ENCODE data around the gene PPM1A.

PPM1A gene

DNA sequence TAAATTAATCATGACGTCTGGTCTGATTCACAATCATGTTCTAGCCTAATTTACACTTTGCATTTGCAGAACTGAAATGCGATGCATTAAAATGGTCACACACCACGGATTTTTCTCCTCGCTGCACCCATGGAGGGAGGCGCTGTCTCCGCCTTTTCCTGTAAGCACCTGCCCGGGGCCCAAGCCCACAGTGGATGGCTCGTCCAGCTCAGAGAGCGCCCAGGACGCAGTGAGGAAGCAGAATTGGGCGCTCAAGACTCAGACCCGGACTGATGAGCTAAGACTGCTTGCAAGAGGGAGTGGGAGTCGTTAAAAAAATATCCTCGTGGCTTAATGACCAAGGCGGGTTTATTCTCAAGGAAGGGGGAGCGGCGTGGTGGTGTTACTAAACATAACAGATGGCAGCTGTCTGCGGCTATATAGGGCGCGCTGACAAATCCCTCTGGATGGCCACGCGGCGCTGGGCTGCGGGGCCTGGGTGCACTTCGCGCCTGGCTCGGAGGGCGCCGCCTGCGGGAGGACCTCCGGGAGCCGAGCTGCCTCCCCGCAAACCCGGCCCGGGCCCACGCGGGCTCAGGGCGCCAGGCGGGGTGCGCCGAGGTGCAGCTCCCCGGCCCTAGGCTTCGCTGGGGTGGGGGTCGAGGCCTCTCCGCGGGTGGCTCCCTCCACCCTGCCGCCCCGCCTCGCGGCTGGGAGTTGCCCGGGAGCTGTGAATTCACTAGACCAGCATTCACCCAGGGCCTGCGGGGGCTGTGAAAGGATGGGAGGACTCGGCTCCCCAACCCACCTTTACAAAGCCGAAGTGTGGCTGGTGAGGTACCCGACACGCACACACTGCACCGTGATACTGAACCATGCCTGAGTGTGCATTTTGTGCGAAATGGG lies 78.7 kb downstream of the PPM1A start:
- DNase-seq = peak; percentile 95

DNA sequence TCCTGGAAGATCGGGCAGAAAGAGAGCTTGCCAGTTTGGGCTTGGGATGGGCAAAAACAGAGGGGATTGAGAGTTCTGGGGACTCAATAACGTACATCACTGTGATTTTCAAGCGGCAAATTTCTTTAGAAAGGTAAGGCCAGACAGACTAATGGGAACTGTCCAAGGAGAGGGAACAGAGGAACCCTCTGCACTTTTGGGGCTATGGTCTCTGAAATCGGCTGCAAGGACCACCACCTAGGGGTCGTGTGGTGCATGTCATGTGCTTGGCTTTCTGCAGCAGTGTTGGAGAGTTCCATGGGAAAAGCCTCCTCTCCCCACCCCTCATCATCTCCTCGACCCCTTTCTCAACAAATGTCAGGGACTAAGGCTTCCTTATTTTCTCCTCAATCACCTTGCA lies 79.6 kb downstream of the PPM1A start:
- peak; percentile 53 for DNase-seq

DNA sequence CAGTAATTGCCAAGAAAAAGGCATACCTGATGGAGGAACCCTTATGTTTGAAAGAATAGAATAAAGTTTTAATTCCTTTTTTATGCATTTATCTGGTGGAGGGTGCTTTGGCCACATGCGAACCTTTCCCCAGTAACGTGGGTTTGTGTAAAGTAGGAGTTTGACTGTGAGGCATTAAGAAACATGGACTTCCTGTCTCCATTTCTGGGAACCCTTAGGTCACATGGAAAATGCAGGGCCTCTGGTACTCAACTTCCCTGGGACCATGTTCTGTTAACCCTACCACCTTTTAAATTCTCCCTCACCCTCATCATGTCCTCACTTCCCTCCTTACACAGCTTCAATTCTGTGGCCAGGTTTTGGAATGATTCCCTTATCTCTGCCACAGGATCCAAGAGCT lies 80.3 kb downstream of the PPM1A start:
- no peak for DNase-seq

DNA sequence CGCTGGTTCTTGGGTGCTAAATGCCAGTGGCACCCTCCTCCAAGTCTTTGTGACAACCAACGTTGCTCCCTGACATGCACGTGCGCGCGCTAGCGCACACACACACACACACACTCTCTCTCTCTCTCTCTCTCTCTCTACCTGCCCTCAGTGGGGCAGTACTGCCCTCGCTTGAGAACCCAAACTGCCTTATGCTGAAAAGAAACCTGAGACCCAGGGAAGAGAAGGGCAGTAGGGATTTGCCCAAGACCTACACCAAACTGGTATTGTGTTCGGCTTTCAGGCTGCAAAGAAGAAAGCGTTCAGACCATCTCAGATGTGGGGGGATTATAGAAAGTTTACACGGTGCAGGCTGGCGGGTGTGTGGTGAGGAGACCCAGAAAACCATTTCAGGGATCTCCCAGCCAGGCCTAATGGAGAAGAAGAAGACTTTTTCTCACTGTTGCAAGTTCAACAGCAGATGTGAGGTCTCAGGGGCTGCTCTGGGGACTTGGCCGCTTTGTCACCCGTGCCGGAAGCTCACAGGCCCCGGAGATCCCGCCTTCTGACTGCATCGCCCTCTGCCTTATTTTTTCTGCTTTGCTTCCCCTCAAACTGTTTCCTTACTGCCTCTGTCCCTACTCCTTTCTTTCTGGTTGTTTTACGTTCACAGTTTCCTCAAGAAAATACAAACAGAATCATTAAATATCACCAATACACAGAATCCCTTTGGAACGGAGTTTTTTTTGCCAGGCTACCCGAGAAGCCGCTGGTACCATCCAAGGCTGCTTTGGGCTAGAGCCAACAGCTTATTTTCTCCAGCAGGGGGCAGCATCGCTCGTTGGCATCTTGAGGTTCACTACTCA lies 82.4 kb downstream of the PPM1A start:
- peak; percentile 91 for DNase-seq

DNA sequence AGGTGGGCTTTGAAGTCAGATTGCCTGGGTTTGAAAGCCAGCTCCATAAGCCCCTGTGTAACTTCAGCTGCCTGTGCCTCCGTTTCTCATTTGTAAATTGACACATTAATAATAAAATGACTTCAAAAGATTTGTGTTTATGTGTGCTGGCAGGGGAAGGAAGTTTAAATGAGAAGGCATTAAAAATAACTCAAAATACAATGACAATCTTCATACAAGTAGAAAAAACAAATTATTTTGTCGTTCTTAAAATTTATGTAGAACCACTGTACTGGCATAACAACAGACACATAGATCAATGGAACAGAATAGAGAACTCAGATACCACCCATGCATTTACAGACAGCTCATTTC lies 83.0 kb downstream of the PPM1A start:
- DNase-seq = no peak

DNA sequence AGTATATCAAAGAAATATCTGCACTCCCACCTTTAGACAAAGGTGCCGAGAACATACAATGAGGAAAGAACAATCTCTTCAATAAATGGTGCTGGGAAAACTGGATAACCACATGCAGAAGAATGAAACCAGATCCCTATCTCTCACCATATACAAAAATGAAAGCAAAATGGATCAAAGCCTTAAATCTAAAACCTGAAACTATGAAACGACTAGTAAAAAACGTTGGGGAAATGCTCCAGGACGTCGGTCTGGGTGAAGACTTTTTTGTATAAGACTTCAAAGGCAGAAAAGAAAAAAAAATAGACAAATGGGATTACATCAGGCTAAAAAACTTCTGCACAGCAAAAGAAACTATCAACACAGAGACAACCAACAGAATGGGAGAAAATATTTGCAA lies 83.8 kb downstream of the PPM1A start:
- no peak for DNase-seq

DNA sequence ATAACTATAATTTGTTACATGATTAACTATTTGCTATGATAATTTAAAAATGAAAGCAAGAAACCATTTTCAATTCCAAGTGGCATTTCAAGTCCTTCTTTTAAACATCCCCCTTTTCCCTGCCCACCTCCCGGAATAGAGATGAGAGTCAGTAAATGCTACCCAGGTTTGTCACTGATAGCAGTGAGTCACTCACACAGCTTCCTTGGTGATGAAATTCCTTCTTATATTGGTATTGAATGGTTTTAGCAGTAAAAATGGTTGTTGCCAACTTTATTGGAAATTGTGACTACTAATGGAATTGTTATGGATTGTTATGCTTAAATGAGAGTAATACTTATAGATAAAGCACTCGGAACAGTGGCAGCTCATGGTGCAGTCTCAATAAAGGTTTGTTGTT lies 90.5 kb downstream of the PPM1A start:
- no peak for DNase-seq

DNA sequence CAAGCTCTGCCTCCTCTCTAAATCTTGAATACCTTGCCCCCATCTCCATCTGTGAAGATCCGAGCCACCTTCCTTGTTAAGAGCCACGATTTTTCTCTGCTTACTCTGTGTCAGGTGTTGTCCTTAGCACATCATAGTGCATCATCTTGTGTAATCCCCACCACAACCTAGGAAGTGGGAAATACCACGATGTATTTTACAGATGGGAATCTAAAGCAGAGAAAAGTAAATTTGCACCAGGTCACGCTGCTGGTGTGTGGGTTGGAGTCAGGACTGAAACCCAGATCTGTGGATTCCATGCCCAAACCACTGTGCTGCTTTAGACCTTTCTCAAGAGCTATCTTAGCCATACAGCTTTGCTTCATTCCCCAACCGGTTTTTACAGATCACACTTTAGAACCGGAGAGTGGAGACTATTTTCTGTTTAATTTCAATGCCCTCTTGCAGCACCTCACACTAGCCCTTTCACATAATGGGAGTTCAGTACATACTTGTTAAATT lies 94.6 kb downstream of the PPM1A start:
- no peak for DNase-seq

DNA sequence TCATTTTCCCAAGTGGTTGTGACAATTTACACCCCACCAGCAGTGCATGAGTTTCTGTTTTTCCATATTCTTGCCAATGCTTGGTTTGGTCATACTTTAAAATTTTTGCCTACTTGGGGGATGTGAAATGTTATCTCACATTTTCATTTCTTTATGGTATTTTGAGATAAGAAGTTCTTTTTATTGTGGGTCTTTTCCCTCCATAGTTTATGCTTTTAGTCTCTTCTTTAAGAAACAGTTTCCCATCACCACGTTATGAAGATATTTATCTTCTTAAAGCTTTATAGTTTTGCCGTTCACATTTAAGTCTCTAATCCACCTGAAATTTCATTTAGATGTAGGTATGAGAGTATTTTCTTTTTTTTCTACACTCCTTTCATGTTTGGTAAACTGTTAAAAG lies 95.7 kb downstream of the PPM1A start:
- DNase-seq = no peak

DNA sequence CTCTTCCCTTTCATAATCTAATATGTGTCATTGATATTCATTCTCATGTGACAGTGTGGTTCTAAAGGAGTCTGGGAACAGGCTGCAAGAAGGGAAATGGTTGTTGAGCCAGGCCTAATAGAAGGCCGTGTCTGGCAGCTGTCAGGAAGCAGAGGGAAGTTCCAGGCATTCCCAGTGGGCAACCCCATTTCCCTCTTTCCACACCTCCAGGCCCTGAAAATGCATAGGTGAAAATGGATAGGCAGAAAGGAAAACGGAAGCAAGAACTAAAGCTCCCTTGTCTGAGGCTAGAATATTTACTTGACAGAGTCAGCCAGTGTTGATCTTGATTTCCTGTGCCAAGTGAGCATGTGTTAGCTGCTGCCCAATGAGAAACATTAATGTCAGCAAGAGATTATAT lies 97.7 kb downstream of the PPM1A start:
- DNase-seq = no peak

DNA sequence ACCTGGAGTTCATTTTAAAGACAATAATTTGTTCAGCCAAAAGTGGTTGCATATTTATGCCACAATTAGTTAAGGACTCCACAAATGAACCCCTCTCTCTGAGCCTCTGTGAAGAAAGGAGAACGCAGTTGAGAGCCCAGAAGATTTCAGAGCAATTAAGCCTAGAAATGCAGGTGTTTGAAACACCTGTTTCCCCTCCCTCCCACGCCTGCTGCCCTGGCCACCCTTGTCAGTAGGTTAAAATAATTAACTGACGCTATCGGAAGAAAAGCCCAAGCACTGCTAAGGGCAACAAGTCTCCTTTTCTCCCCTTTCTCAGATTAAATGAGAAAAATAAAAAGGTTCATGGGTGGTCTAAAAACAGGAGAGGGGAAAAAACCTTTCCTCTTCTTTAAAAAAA lies 99.2 kb downstream of the PPM1A start:
- peak; percentile 10 for DNase-seq
